ENCODE data around the gene APOA1.

The APOA1 gene

DNA sequence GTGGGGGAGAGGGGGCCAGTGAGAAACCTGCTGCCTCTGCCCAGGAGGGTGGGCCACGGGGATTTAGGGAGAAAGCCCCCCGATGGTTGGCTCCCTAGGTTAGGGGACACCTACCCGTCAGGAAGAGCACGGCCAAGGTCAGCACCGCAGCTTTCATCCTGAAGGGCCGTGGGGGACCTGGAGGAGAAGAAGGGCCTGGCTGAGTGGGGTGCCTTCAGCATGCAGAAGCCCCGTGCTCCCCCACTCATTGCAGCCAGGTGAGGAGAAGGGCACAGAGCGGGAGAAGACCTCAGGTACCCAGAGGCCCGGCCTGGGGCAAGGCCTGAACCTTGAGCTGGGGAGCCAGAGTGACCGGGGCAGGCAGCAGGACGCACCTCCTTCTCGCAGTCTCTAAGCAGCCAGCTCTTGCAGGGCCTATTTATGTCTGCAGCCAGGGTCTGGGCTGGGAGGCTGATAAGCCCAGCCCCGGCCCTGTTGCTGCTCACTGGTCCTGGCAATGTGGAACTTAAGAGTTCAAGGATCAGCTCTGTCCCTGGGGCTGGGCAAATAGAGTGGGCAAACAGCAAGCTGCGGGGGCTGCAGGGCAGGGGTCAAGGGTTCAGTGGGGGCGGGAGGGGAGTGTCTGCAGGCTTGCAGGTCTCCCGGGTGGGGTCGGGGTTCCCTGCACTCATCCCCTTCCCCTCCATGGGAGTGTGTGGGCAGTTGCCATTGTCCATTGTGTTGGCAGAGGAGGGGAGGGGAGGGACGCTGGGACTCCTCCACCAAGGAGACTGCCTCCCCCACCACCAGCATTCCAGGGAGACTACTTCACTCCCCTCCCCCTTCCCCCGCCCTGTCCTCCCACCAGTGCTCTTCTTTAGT lies at the start of gene APOA1:
Gene APOA1 (minus strand): TSS at position 392 of the 861 bp plus-strand sequence. CDS start 235 bp downstream, at position 157.
- DNase-seq (ENCODE audit: low read depth in 2 of 2), result no peak

DNA sequence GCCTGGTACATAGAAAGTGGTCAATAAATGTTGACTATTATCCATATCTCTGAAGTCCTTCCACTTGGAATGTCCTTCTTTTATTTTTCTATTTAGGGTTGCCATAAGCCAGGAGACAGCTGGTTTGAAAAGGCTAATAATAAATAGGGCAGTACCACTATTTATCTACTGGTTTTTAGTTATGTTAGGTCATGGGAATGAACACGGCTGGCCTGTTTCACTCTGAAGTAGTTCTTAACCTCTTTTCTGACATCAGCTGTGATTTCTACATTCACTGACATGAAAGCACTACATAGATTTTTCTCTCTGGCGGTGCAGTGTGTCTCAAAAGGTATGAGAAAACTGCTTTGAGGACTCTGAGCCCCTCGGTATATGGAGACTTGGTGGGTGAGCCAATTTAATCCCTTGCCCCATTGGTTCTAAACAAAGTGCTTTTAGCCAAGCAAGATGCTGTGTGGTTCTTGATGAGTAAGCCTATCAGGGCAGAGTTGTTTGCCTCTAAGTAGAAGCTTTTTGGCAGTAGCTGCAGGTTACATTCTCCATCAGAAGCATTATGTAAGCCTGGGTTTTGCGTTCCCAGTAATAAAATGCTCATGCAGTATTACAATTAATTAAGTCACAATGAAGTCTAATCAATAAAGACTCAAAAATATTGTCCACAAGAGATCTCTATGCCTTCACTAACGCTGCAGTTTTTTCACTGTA lies 48.7 kb upstream of the APOA1 start:
- DNase-seq (ENCODE audit: low read depth in 2 of 2), result no peak

DNA sequence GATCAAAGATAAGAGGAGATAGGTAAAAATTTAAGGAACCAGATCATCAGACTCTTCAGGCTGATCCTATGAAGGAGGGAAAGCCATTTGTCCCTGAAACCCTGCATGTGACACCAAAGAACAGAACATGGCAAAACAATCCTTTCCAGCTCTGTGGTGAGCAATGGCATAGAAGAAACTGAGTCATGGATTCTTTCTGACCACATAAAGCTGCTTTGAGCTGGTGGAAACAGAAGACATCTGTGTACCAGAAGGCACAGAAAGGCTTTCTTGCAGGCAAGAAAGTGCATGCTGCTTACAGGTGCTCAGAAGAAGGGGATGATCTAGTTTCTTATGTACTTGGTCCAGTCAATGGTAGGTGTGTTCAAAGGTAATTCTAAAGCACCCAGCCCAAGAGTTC lies 45.0 kb upstream of the APOA1 start:
- no peak for DNase-seq (ENCODE audit: low read depth in 2 of 2)

DNA sequence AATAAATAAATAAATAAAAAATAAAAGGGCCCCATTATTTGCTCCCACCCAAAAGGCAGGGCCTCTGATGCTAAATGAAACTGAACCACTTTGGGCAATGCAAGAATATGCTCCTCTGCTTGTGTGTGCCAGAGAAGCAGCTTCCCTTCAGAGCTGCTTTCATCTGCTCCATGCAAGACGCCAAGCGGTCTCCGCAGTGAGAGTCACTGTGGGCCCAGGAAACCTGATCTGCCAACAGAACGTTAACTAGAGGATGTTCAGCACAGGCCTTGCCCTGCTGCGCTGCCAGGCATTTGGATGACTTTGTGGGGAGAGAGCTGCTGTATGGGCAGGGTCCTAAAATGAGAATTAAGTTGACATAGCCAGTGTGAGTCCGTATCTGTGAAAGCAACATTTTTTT lies 43.7 kb upstream of the APOA1 start:
- DNase-seq (ENCODE audit: low read depth in 2 of 2), result no peak

DNA sequence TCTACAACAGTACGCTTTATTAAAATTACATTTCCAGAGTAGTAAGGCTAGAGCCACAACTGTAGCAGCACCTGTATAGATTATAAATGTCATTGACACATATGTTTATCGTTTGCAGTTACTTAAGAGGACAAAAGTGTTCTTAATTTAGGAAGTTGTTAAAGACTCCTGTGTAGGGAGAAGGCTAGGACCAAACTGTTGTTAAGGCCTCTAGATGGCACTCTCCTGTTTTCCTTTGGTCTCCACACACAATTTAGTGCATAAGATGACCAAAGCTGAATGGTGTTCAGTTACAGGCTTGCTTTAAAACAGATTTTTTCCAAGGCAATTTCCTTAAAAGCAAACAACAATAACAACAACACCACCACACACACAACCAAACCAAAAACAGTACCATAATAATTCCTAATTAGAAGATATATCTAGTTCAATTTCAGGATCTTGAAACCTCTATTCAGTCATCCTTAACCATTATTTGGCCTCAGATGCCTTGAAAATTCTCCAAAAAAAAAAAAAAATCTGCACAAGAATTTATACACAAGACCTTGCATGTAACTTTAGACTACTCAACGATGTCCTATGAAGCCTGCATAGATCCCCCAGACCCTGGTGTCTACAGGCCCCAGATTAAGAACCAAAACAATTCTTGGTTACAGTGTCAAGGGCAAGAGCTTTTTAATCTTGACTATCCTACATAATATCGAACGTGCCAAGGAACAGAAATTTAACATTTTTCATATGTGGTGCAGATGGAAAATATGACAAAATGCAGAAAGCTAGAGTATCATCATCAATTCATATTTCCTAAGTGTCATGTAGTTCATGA lies 42.6 kb upstream of the APOA1 start:
- no peak for DNase-seq (ENCODE audit: low read depth in 2 of 2)

DNA sequence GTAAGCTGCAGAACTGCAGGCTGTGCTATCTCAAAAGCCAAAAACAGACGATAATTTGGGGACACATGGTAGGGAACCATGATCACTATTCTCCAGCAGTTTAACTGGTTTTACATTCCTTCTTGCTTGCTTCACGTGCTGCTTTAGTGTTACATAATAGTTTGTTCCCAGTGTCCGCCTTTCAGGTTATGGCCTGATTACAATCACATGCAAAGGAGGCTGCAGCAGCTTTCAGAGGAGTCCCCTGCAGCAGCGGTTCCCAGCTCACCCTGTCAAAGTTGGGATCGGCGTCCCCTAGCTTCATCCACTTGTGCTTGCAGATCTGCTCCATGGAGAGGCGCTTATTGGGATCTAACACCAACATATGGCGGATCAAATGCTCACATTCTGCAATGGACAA lies 39.2 kb upstream of the APOA1 start:
- no peak for DNase-seq (ENCODE audit: low read depth in 2 of 2)

DNA sequence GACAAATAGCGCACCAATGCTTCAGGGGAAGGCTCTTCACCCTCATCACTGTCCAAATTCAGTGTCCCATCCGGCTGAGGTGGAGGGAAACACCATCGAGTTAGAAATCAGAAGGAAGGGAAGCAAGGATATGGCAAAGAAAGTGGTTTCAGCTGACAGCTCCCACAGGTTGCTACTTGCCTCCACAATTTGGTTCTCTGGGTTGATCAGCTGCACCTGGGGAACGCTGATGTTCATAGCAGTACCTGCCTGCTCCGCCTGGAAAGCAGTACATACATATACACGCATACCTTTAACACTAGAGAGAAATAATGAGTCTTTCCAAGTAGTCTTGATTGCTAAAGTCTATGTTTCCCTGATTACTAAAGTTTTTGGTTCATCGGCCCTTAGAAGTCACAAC lies 37.8 kb upstream of the APOA1 start:
- DNase-seq (ENCODE audit: low read depth in 2 of 2), result no peak

DNA sequence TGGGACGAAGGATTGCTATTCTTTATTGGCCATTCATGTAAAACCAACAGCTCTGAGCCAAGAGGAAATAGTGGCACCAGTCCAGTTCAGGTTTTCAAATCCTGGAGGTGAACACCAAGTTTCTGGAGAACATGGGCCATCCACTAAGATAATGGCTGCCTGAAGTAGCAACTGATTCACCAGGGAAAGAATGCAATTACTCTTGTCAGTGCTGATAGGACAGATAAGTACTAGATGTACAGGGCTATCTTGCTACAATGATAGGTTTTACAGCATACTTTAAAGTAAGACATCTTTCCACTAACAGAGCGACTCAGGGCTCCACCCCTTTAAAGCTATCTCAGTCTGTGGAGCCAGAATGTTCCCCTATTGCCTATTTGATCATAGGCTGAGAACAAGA lies 36.8 kb upstream of the APOA1 start:
- DNase-seq (ENCODE audit: low read depth in 2 of 2), result no peak

DNA sequence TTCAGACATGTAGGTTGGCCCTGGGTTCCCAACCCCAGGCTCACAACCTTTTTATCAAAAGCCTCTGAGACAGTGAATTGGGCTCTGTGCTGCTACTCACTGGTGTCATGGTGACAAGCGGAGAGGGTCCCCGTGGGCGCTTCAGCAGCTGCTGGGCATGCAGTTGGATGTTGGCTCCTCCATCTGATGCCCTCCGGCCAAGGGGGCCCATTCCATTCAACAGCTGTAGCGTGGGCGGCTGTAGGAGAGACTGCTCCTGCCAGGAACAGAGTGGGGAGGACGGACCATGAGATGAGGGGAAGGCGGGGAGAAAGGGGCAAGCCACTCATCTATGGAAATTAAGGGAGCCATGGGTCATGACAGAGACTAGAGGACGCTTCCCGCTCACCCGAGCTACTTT lies 36.0 kb upstream of the APOA1 start:
- no peak for DNase-seq (ENCODE audit: low read depth in 2 of 2)

DNA sequence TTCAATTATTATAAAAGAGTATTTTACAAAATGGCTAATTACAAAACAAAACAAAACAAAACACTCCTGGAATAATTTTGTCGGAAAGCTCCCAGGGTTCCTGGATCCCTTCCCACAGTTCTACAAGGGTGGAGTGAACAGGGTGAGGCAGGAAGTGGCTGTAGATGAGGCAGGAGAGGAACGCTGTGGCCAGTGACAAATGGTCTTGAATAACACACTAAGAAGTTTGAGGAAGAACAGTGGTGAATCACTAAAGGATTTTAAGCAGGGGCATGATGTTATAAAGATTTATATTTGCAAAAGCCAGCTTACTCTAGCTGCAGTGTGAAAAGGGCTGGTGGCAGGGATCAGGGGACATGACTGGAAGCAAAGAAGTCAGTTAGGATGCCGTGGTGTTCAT lies 33.8 kb upstream of the APOA1 start:
- DNase-seq (ENCODE audit: low read depth in 2 of 2), result no peak

DNA sequence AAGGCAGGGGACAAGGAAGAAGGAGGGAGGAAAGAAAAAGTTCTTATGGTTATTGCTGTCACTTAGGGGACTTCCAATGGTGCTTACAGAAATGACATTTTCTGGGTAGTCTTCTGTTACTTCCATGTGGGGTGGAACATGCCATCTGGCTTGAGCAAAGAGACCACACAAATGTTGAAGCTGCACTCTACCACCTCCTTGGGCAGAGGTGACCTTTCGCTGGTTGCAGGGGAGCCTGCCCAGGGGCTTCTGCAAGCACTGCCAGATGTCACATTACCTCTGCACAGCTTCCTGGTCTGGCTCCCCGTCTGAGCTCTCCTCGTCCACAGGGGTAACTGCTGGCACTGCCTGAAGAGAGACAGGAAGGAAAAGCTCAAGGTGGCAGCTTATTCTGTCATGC lies 32.6 kb upstream of the APOA1 start:
- no peak for DNase-seq (ENCODE audit: low read depth in 2 of 2)

DNA sequence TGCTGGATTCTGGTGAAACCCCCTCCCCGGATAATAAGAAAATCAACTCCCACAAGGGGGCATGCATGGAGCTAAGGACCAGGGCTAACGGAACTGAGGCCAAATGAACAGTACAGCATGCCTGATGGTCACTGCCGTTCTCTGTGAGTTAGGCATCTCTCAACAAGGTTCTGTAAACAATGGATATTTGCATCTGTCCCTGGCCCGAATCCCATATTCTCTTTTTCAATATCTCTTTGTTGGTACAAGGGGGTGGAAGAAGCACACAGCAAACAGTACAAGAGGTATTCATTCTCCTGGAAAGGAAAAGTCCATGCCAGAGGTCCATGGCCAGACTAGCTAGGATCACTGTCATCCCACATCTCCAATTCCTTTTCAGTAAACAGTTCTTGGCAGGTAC lies 32.2 kb upstream of the APOA1 start:
- DNase-seq (ENCODE audit: low read depth in 2 of 2), result no peak

DNA sequence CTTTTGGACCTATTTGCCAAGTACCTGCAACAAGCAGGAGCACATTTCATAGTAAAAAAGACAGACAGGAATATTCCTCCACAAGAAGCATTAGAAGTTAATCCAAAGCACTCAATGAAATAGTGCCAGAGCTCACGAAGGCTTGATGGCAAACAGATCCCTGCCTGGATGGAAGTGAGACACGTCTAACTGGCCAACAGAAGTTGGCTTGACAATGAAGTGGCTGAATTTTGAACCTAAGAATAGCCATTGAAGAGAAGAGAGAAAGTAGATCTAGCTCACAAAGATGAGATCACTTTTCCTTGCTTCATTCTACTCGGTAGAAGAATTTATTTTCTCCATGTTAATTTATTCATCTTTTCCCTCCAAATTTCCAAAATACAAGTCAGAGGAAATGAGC lies 30.6 kb upstream of the APOA1 start:
- no peak for DNase-seq (ENCODE audit: low read depth in 2 of 2)

DNA sequence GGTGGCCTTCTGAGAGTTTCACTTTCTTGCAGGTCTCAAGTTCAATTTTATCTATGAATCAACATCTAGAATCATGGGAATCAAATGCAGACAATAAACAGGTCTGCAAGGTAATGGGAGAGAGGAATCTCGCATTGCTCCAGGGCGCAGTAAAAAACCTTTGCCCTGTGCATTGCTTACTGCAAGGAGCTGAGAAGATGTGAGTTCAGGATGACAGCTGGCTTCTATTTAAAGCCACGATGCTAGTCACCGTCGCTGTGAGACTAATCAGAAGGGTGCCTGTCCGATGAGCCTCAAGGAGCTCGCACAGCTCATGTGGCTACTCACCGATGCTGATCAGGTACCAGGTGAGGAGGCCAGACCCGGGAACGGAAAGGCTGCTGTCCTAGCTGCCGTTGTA lies 30.2 kb upstream of the APOA1 start:
- DNase-seq (ENCODE audit: low read depth in 2 of 2), result no peak

DNA sequence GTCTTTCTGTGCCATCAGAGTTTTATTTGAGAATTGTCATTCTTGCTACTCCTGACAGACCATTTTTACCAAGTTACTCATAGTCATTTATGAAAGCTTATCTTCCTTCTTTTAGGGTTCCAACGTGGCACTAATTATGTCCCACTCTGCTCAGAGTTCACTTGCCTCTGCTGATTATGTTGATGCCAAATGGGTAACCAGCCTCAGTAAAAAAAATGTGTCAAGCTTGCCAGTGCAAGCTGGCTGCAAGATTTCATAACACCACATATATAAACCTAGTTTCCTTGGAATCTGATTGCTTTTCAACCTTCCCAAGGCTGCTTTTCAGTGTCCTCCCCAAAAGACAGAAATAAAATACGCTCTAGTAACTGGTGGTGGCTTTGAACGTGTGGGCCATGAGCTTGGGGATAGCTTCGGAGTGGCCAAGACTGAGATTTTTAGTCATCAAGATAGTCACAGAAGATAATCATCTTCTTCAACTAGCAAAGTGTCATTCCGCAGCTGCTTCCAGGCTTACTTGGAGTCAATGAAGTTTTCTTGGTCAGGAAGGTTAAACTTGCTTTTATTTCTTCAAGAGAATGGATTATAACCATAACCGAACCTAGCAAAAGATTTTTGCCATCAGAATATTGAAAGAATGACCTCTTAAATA lies 29.5 kb upstream of the APOA1 start:
- no peak for DNase-seq (ENCODE audit: low read depth in 2 of 2)

DNA sequence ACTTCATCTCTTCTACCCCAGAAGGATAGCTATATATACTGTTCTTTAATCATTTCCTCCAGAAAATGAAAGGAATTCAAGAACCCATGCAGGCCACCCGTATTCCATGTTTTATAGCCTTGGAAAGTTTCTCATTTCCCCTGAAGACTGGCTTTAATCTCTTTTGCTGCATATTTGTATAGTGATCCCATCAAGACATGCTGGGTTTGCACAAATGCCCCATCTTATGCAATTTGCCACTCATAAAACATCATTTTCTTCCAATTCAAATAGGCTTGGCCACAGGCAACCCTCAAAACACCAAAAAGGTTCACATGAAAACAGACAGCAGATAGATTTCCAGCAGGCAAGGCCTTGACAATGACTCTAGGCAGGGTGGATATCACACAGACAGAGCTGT lies 28.3 kb upstream of the APOA1 start:
- DNase-seq (ENCODE audit: low read depth in 2 of 2), result no peak

DNA sequence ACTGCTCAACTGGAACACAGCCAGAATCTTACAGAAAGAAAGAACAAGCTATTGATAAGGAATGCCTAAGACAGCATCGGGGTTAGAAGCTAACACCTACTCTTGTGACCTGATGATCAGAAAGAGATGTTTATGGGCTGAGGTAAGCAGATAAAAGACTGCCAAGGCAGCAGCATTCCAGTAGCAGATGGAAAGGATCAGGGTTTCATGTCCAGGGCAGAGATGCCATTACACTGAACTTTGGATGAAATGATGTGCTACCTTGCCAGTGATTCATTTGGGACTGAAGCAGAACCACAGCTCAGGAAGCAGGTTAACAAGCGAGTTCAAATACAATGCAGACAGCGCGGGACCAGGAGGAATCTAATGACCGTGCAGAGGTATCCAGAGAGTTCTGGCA lies 27.1 kb upstream of the APOA1 start:
- no peak for DNase-seq (ENCODE audit: low read depth in 2 of 2)

DNA sequence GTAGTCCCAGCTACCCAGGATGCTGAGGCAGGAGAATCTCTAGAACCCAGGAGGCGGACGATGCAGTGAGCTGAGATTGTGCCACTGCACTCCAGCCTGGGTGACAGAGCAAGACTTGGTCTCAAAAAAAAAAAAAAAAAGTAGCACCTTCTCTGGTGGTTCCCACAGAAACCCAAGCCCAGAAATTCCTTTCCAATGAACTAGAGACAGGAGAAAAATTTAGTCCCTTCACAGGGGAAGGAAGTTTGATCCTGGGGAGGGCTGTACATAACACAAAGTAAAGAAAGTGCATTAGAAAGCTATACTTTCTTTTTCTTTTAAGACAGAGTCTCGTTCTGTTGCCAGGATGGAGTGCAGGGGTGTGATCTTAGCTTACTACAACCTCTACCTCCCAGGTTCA lies 25.5 kb upstream of the APOA1 start:
- DNase-seq (ENCODE audit: low read depth in 2 of 2), result no peak

DNA sequence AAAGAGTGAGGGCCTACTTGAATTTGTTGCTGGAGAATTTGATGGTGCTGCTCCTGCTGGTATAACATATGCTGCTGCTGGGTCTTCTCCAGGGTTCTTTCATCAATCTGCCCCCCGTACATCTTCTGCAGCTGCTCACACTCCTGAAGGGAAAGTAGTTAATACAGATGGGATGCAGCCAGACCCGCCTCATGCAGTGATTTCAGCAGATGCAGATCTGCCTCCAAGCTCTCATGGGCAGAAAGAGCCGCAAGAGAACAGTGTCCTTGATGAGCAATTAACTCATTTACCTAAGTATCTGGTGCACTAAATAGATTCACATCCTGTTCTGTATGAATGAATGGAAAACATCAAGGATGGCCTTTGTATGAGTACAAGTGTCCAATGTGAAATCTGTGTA lies 24.8 kb upstream of the APOA1 start:
- DNase-seq (ENCODE audit: low read depth in 2 of 2), result no peak

DNA sequence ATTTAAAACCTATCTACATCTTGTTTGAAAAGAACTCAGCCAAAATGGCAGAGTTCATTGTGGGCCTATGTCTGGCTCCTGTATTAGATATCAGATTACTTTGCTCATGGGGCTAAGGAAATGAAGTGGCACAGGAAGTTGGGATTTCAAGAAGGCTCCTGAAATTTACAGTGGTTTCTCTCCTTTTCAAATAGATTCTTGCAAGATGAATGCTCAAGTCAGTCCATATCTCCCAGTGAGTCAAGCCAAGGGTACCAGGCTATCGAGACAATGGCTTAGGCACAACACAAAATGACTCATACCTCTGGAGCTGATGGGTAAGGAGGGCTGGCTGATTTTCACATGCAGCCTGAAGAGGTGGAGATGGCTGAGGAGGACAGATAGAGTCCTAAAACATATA lies 24.1 kb upstream of the APOA1 start:
- no peak for DNase-seq (ENCODE audit: low read depth in 2 of 2)

DNA sequence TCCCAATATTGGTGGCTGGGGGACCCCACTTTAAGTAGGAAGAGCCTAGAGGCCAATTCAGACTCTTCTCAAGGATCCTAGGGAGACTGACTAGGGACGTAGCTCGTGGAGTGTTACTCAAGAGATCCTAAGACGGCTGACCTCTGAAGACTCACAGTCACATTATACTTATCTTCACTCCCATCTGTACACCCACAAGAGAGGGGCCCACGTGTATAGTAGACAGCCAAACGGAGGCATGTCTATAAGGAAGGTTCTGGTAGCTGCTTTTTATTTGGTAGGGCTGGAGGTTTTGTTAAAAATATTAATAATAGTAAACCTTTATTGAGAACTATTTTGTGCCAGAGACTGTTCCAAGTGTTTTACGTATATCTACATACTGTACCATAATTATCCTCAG lies 22.9 kb upstream of the APOA1 start:
- DNase-seq (ENCODE audit: low read depth in 2 of 2), result no peak

DNA sequence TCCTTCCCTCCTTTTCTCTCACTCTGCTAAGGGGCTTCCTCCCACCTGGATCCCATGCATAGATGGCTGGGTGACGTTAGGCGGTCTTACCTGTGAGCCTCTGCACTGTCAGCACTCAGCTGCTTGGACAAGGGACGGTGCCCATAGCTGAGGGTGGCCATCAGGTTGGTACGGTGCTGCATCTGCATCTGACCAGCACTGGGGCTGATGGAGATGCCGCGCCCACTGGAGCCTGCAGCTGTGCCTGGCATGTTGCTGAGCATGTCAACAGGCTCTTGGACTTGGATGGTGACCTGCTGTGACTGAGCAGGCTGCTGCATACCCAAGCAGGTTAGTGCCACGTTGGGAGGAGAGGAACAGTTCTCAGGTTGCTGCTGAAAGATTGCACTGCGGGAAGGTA lies 21.8 kb upstream of the APOA1 start:
- DNase-seq (ENCODE audit: low read depth in 2 of 2), result no peak
